Ovary (tissue), 9 donors: ENCODE data around the gene PFKL. TPM values are rescaled to one million over a fixed set of nuclear protein-coding genes. Genes with fewer than 3 reads are reported as not detected.
A peak's percentile ranks its signal among the peaks of the same experiment; 100 is the strongest.

Source experiments
- DNase-seq, 5 donors: peaks; one replicate each; pipeline ENCODE4 v3.0.0-alpha.2; 2019 to 2020
- H3K27ac ChIP-seq, 2 donors: fragments of 200-600 bp; one replicate each; pipeline versions ENCODE4 v1.5.1 to v1.8.0; 2019 to 2022
- H3K27me3 ChIP-seq: fragments of 200-600 bp; one replicate; pipeline ENCODE4 v1.8.0; 2022
- H3K36me3 ChIP-seq: fragments of 200-600 bp; sonication (generic); one replicate; pipeline ENCODE4 v1.5.1; 2019
- H3K4me1 ChIP-seq: one replicate; pipeline ENCODE4 v1.8.1; 2013; ENCODE audit warnings: mild to moderate bottlenecking, moderate library complexity; ENCODE audit not compliant: insufficient read depth
- H3K4me3 ChIP-seq: fragments of 200-600 bp; sonication (generic); one replicate; pipeline ENCODE4 v1.5.1; 2017
- H3K9me3 ChIP-seq, 2 donors: fragments of 200-600 bp in 1 of 2; sonication (generic) in 1 of 2; one replicate each; pipeline versions ENCODE4 v1.5.1 to v1.8.1; 2013 to 2019; ENCODE audit warnings: mild to moderate bottlenecking in 1 of 2, moderate library complexity in 1 of 2
- EP300 ChIP-seq: sonication (generic); formaldehyde crosslinking; IDR thresholded peaks from one replicate; pipeline ENCODE4 v1.6.1; 2017; ENCODE audit warnings: antibody characterized with exemption
- POLR2A ChIP-seq: fragments of 450-650 bp; IDR thresholded peaks from one replicate; pipeline ENCODE4 v1.6.1; 2017; ENCODE audit warnings: antibody characterized with exemption, mild to moderate bottlenecking, moderate library complexity
- WGBS, 3 donors: extraction: QIAGEN DNeasy Blood & Tissue Kit in 1 of 3; methylation state at CpG; one replicate each; pipeline versions ENCODE4 v1.1.5 to v1.1.7; 2013 to 2017; 5-methylcytosine and 5-hydroxymethylcytosine counted together
- intact Hi-C, 4 donors: fragments of 100-400 bp; cut with DNase I; formaldehyde crosslinking; loops; one replicate each; pipeline versions ENCODE4 v1.11.0 to v1.15.1; 2022 to 2023
- polyA plus RNA-seq, 2 donors: library from polyadenylated mRNA; stranded (reverse); fragments of 200-250 nt in 1 of 2; fragments of 350-450 nt in 1 of 2; fragmentation: Illumina TruSeq in 1 of 2; extraction: RNeasy Lipid Tissue Mini Kit (QIAGEN cat#74804) in 1 of 2; gene quantifications; one replicate each; pipeline ENCODE4 v1.2.3, GENCODE V29; 2013 to 2014
- total RNA-seq, 7 donors: library from RNA; depleted of rRNA in 2 of 7; stranded (reverse); fragments of >200 nt in 2 of 7; fragmentation: NEBNext Ultra II Directional in 3 of 7; extraction: Animal tissue kit (Norgen Biotek cat#: 25700) in 3 of 7; gene quantifications; one replicate each; pipeline versions ENCODE4 v1.1.0 to v1.2.4, GENCODE V29; 2016 to 2023
- TF ChIP-seq, protein P1 (sequence below), 3 donors: fragments of 450-650 bp in 2 of 3; fragments of 200-600 bp in 1 of 3; IDR thresholded peaks; one replicate each; pipeline versions ENCODE4 v1.5.1 to v1.8.0; 2016 to 2022; ENCODE audit warnings: antibody characterized with exemption in 3 of 3, mild to moderate bottlenecking in 1 of 3
- donor health status: DM: no; HTN: no; CAD: no; lungs with moderate emphysema.
- donor health status: DM: no; HTN: no; CAD: no.
- donor health status: Bipolar disorder and iron deficiency.
- donor health status: DM: yes; HTN: yes; CAD: no.
- donor health status: DM: no; HTN: no; CAD: no.
- donor health status: DM: yes; HTN: yes; CAD: no.

Gene PFKL
- total and polyA plus RNA-seq, 9 donors = 12.6 to 104 (median 81.8) TPM

DNA sequence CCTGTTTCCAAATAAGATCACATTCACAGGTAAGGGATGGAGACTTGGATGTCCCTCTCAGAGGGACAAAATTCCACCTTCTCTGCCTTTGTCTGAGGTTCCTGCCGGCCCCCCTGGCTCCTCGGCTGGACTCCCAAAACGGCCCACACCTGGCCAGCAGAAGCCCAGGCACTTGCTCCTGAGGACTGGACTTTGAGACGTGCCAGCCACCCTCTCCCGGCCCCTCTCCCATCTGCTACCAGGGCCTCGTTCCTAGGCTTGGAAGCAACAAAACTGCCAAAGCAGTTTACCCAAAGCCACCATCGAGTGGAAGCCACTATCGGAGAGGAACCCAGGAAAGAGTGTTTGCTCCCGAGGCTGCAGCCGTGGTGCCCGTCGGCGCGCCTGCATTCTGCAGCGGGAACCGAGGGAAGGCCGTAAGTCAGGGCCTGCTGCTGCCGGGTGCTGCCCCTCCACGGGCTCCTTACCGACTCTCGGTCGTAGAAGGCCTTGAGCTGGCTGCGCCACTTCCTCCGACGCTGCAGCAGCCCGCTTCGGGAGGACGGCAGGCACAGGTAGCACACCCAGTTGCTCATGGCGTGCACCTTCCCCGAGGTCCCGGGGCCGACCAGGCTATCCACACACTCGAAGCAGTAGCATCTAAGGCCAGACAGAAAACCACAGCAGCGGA, 41.7 kb upstream of the PFKL start:
- no peak for DNase-seq
- Histone ChIP-seq H3K36me3 (no peaks in the 10 kb centered on the region), H3K9me3 (peaks cover 0 to 3% of the 10 kb centered on the region in 2 donors), H3K4me3 (no peak overlapping the region), H3K27me3 (no peaks in the 10 kb centered on the region), H3K27ac (no peak overlapping the region), H3K4me1 (no peaks in the 10 kb centered on the region)
- 82 to 90% (median 88%) methylated on average over 34 of the region's 34 CpGs for WGBS, 3 donors
- TF ChIP-seq EP300 (no peak), POLR2A (no peak)
- TF ChIP-seq, protein P1, sequence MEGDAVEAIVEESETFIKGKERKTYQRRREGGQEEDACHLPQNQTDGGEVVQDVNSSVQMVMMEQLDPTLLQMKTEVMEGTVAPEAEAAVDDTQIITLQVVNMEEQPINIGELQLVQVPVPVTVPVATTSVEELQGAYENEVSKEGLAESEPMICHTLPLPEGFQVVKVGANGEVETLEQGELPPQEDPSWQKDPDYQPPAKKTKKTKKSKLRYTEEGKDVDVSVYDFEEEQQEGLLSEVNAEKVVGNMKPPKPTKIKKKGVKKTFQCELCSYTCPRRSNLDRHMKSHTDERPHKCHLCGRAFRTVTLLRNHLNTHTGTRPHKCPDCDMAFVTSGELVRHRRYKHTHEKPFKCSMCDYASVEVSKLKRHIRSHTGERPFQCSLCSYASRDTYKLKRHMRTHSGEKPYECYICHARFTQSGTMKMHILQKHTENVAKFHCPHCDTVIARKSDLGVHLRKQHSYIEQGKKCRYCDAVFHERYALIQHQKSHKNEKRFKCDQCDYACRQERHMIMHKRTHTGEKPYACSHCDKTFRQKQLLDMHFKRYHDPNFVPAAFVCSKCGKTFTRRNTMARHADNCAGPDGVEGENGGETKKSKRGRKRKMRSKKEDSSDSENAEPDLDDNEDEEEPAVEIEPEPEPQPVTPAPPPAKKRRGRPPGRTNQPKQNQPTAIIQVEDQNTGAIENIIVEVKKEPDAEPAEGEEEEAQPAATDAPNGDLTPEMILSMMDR (IDR thresholded peaks at IDR 0.05) = no peak
- intact Hi-C loops = no loop called here

GRCh38 chr21:44259082-44259705, 40.7 kb upstream of the PFKL start:
- H3K36me3 ChIP-seq = no peaks in the 10 kb centered on the region
- DNase-seq = no peak
- WGBS, 3 donors = 71 to 85% (median 79%) methylated on average over 22 of the region's 22 CpGs
- intact Hi-C loops = no loop called here
- TF ChIP-seq, protein P1 (IDR thresholded peaks at IDR 0.05) = no peak
- no peak overlapping the region for H3K4me3 ChIP-seq
- H3K27me3 ChIP-seq = no peaks in the 10 kb centered on the region
- H3K4me1 ChIP-seq = no peaks in the 10 kb centered on the region
- H3K27ac ChIP-seq = no peak overlapping the region
- peaks cover 0 to 3% of the 10 kb centered on the region in 2 donors for H3K9me3 ChIP-seq

- Histone ChIP-seq H3K27ac (no peak overlapping the region), H3K9me3 (peaks cover 0 to 3% of the 10 kb centered on the region in 2 donors), H3K4me1 (no peaks in the 10 kb centered on the region), H3K4me3 (no peak overlapping the region), H3K27me3 (no peaks in the 10 kb centered on the region), H3K36me3 (no peaks in the 10 kb centered on the region)
- no peak for DNase-seq
- intact Hi-C loops = no loop called here
- TF ChIP-seq, protein P1 (IDR thresholded peaks at IDR 0.05) = no peak
- TF ChIP-seq POLR2A (no peak), EP300 (no peak)
- WGBS, 3 donors = 51 to 72% (median 63%) methylated on average over 4 of the region's 4 CpGs
Observed at GRCh38 chr21:44260066-44260465, 39.8 kb upstream of the PFKL start.

GRCh38 chr21:44260791-44261631, 38.8 kb upstream of the PFKL start:
- DNase-seq = peak in 1 of 5 donors; percentile 28
- intact Hi-C loops = no loop called here
- H3K27me3 ChIP-seq = no peaks in the 10 kb centered on the region
- TF ChIP-seq, protein P1 (IDR thresholded peaks at IDR 0.05) = no peak
- TF ChIP-seq EP300 (no peak), POLR2A (no peak)
- no peaks in the 10 kb centered on the region for H3K4me1 ChIP-seq
- H3K27ac ChIP-seq = no peak overlapping the region
- peaks cover 0 to 3% of the 10 kb centered on the region in 2 donors for H3K9me3 ChIP-seq
- H3K36me3 ChIP-seq = no peaks in the 10 kb centered on the region
- 72 to 79% (median 77%) methylated on average over 17 to 19 of the region's 19 CpGs for WGBS, 3 donors
- H3K4me3 ChIP-seq = no peak overlapping the region
